H1 (cell line): ENCODE measurements around the gene CHMP4A. TPM values are rescaled to one million over a fixed set of nuclear protein-coding genes. Genes with fewer than 3 reads are reported as not detected.
A peak's percentile ranks its signal among the peaks of the same experiment; 100 is the strongest.

Experiments used
- CBX5 ChIP-seq: fragments of 300-800, 300-1000 bp; sonication (generic); IDR thresholded peaks from 2 replicates; pipeline ENCODE4 v1.7.1; 2016; ENCODE audit warnings: antibody characterized with exemption, low read length, low read depth
- CHD1 ChIP-seq: IDR thresholded peaks from 2 replicates; pipeline ENCODE4 v1.6.1; 2012; ENCODE audit warnings: low read depth, low read length, improper control_type of control experiment
- EGR1 ChIP-seq: IDR thresholded peaks from 2 replicates; pipeline ENCODE4 v1.6.1; 2011; ENCODE audit warnings: low read depth, low read length, borderline replicate concordance
- GABPA ChIP-seq: IDR thresholded peaks from 2 replicates; pipeline ENCODE4 v1.6.1; 2011; ENCODE audit warnings: mild to moderate bottlenecking, low read length, moderate library complexity, borderline replicate concordance; ENCODE audit not compliant: insufficient read depth
- HDAC2 ChIP-seq, 2 experiments: fragments of 300-600 bp in 1 of 2; sonication (generic) in 1 of 2; IDR thresholded peaks; 2 replicates each; pipeline ENCODE4 v1.6.1; 2011 to 2012; ENCODE audit warnings: low read depth in 2 of 2, low read length in 2 of 2, mild to moderate bottlenecking in 2 of 2, moderate library complexity in 2 of 2, borderline replicate concordance in 1 of 2, inconsistent platforms in 1 of 2
- SIRT6 ChIP-seq: IDR thresholded peaks from one replicate; pipeline ENCODE4 v1.7.1; 2012; ENCODE audit warnings: low read length, inconsistent platforms
- SRF ChIP-seq: IDR thresholded peaks from 2 replicates; pipeline ENCODE4 v1.6.1; 2011; ENCODE audit warnings: mild to moderate bottlenecking, low read depth, low read length, moderate library complexity
- TBP ChIP-seq: IDR thresholded peaks from 2 replicates; pipeline ENCODE4 v1.6.1; 2011; ENCODE audit warnings: low read depth, low read length, improper control_type of control experiment
- YY1 ChIP-seq: IDR thresholded peaks from 2 replicates; pipeline ENCODE4 v1.6.1; 2011; ENCODE audit warnings: low read depth, mild to moderate bottlenecking, low read length
- polyA plus RNA-seq, 7 experiments: library from polyadenylated mRNA; depleted of rRNA in 3 of 7; stranded (reverse) in 5 of 7; unstranded in 2 of 7; fragments of >200 nt in 5 of 7; fragments of 200-250 nt in 2 of 7; gene quantifications; 1 replicate in 5 of 7; 2 replicates in 1 of 7; 4 replicates in 1 of 7; pipeline versions ENCODE4 v1.2.1 to v1.2.3, GENCODE V29; 2011 to 2013; ENCODE audit warnings: missing spikeins in 2 of 7, mixed read lengths in 2 of 7
- total RNA-seq: library from RNA; stranded (reverse); fragmentation: NEBNext Ultra II Directional; extraction: Animal tissue kit (Norgen Biotek cat#: 25700); gene quantifications from 2 replicates; pipeline ENCODE4 v1.2.1, GENCODE V29; 2021
- TF ChIP-seq, protein P1 (sequence below): fragments of 300-600 bp; sonication (generic); IDR thresholded peaks from 2 replicates; pipeline ENCODE4 v1.7.1; 2012; ENCODE audit warnings: low read length, moderate library complexity, mild to moderate bottlenecking, inconsistent platforms; ENCODE audit not compliant: insufficient replicate concordance

Gene CHMP4A
- total and polyA plus RNA-seq, 2 of the 8 experiments (the other 6 are each of a cell fraction or from before 2014, with no cell fraction given) = 32.9 to 37.6 TPM

DNA sequence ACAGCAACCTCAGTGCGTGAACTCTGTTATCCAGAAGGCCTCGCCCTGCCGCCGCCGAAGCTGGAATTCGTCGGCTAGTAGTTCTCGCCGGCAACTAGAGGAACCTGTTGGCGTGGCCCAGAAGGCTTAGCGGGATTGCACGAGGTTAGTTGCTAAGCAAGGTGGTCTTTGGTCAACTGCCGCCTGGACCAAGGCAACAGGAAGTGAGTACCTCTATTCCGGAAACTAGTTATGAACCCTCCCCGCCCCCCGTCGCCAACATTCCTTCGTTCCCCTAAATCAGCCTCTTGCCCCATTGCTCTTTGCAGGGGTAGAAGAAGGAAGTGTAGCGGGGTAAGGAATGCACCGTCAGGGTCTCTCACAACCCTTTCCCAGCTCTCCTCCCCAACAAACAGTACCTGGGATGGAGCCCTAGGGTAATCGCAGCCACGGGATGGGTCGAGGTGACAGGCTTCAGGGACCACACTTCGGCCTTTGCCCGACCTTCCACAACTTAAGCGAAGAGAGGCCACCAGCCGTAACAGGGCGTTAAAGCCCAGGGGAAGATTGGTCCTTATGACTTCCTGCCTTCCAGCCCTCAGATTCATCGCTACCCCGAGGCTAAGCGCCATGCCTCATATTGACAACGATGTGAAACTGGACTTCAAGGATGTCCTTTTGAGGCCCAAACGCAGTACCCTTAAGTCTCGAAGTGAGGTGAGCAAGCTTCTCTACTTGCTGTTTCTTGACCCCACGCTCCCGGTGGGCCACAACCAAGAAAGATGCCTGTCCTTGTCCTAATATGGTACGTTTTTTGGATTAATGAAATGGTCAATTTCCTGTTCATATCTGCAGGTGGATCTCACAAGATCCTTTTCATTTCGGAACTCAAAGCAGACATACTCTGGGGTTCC lies 19.6 kb upstream of the CHMP4A start, which contains the start of gene GMPR2 (continued):
- TF ChIP-seq GABPA (peak; percentile 59; the same call in 1 of the 2 replicates), CBX5 (no peak), SRF (no peak), YY1 (no peak), SIRT6 (no peak), TBP (peak; percentile 59), CHD1 (no peak), EGR1 (no peak), HDAC2 (IDR thresholded peaks at IDR 0.05; ENCODE audit: borderline replicate concordance in 1 of 2, low read depth in 2 of 2, low read length in 2 of 2) (peak in 1 of 2 experiments; percentile 74; a peak in 1 of 4 replicates)
- TF ChIP-seq, protein P1, sequence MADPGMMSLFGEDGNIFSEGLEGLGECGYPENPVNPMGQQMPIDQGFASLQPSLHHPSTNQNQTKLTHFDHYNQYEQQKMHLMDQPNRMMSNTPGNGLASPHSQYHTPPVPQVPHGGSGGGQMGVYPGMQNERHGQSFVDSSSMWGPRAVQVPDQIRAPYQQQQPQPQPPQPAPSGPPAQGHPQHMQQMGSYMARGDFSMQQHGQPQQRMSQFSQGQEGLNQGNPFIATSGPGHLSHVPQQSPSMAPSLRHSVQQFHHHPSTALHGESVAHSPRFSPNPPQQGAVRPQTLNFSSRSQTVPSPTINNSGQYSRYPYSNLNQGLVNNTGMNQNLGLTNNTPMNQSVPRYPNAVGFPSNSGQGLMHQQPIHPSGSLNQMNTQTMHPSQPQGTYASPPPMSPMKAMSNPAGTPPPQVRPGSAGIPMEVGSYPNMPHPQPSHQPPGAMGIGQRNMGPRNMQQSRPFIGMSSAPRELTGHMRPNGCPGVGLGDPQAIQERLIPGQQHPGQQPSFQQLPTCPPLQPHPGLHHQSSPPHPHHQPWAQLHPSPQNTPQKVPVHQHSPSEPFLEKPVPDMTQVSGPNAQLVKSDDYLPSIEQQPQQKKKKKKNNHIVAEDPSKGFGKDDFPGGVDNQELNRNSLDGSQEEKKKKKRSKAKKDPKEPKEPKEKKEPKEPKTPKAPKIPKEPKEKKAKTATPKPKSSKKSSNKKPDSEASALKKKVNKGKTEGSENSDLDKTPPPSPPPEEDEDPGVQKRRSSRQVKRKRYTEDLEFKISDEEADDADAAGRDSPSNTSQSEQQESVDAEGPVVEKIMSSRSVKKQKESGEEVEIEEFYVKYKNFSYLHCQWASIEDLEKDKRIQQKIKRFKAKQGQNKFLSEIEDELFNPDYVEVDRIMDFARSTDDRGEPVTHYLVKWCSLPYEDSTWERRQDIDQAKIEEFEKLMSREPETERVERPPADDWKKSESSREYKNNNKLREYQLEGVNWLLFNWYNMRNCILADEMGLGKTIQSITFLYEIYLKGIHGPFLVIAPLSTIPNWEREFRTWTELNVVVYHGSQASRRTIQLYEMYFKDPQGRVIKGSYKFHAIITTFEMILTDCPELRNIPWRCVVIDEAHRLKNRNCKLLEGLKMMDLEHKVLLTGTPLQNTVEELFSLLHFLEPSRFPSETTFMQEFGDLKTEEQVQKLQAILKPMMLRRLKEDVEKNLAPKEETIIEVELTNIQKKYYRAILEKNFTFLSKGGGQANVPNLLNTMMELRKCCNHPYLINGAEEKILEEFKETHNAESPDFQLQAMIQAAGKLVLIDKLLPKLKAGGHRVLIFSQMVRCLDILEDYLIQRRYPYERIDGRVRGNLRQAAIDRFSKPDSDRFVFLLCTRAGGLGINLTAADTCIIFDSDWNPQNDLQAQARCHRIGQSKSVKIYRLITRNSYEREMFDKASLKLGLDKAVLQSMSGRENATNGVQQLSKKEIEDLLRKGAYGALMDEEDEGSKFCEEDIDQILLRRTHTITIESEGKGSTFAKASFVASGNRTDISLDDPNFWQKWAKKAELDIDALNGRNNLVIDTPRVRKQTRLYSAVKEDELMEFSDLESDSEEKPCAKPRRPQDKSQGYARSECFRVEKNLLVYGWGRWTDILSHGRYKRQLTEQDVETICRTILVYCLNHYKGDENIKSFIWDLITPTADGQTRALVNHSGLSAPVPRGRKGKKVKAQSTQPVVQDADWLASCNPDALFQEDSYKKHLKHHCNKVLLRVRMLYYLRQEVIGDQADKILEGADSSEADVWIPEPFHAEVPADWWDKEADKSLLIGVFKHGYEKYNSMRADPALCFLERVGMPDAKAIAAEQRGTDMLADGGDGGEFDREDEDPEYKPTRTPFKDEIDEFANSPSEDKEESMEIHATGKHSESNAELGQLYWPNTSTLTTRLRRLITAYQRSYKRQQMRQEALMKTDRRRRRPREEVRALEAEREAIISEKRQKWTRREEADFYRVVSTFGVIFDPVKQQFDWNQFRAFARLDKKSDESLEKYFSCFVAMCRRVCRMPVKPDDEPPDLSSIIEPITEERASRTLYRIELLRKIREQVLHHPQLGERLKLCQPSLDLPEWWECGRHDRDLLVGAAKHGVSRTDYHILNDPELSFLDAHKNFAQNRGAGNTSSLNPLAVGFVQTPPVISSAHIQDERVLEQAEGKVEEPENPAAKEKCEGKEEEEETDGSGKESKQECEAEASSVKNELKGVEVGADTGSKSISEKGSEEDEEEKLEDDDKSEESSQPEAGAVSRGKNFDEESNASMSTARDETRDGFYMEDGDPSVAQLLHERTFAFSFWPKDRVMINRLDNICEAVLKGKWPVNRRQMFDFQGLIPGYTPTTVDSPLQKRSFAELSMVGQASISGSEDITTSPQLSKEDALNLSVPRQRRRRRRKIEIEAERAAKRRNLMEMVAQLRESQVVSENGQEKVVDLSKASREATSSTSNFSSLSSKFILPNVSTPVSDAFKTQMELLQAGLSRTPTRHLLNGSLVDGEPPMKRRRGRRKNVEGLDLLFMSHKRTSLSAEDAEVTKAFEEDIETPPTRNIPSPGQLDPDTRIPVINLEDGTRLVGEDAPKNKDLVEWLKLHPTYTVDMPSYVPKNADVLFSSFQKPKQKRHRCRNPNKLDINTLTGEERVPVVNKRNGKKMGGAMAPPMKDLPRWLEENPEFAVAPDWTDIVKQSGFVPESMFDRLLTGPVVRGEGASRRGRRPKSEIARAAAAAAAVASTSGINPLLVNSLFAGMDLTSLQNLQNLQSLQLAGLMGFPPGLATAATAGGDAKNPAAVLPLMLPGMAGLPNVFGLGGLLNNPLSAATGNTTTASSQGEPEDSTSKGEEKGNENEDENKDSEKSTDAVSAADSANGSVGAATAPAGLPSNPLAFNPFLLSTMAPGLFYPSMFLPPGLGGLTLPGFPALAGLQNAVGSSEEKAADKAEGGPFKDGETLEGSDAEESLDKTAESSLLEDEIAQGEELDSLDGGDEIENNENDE = no peak
